K562 (cell line): ENCODE data around the gene DENND1A.

Source experiments
- CREB1 ChIP-seq, 2 experiments: sonication (generic) in 1 of 2; formaldehyde crosslinking in 1 of 2; IDR thresholded peaks; 2 replicates each; pipeline versions ENCODE4 v1.6.1 to v1.8.0; 2012 to 2022; ENCODE audit warnings: inconsistent platforms in 1 of 2, mild to moderate bottlenecking in 1 of 2, missing genetic modification reagents in 1 of 2, moderate library complexity in 1 of 2
- CTCF ChIP-seq, 3 experiments: IDR thresholded peaks in 2 of 3; conservative IDR thresholded peaks in 1 of 3; 2 replicates each; pipeline ENCODE4 v1.5.1; 2011 to 2012; ENCODE audit warnings: low read length in 3 of 3, mild to moderate bottlenecking in 3 of 3, control low read depth in 2 of 3, improper control_type of control experiment in 1 of 3, inconsistent platforms in 1 of 3, low read depth in 1 of 3, mixed read lengths in 1 of 3, moderate library complexity in 1 of 3; ENCODE audit not compliant: insufficient read depth in 2 of 3
- NR2C2 ChIP-seq, 2 experiments: fragments of 200-800 bp in 1 of 2; sonication (Bioruptor generic) in 1 of 2; sonication (generic) in 1 of 2; formaldehyde crosslinking in 1 of 2; IDR thresholded peaks; 2 replicates each; pipeline versions ENCODE4 v1.6.1 to v1.8.0; 2016 to 2022; ENCODE audit warnings: mild to moderate bottlenecking in 1 of 2, missing compliant biosample characterization in 1 of 2, missing genetic modification characterization in 1 of 2, missing genetic modification reagents in 1 of 2
- SRSF3 ChIP-seq: fragments of 200-400 bp; formaldehyde crosslinking; IDR thresholded peaks from 2 replicates; pipeline ENCODE4 v1.6.1; 2016; ENCODE audit warnings: mild to moderate bottlenecking, low read length, moderate library complexity; ENCODE audit not compliant: insufficient read depth
- ZBTB12 ChIP-seq: fragments of 250-450 bp; sonication (Bioruptor Pico); IDR thresholded peaks from 2 replicates; pipeline ENCODE4 v1.4.0; 2020
- ZC3H4 ChIP-seq: sonication (generic); formaldehyde crosslinking; IDR thresholded peaks from 2 replicates; pipeline ENCODE4 v1.9.0; 2021; ENCODE audit warnings: missing genetic modification reagents, borderline replicate concordance
- ZFP36 ChIP-seq: fragments of 150-350 bp; IDR thresholded peaks from 2 replicates; pipeline ENCODE4 v1.6.1; 2018; ENCODE audit warnings: low read length, low read depth; ENCODE audit not compliant: partially characterized antibody
- ZNF239 ChIP-seq: fragments of 250-450 bp; sonication (Bioruptor Pico); IDR thresholded peaks from 2 replicates; pipeline ENCODE4 v1.4.0; 2020; ENCODE audit warnings: mild to moderate bottlenecking
- ZNF583 ChIP-seq: fragments of 250-450 bp; sonication (Bioruptor Pico); IDR thresholded peaks from 2 replicates; pipeline ENCODE4 v1.4.0; 2020
- ZNF780A ChIP-seq: fragments of 250-450 bp; sonication (Bioruptor Pico); IDR thresholded peaks from 2 replicates; pipeline ENCODE4 v1.5.0; 2021; ENCODE audit warnings: mild to moderate bottlenecking

GRCh38 chr9:123425261-123425821 lies 504.6 kb downstream of the DENND1A start:
- no peak for TF ChIP-seq CTCF (IDR thresholded peaks at IDR 0.05 in 2 of 3, conservative IDR thresholded peaks at IDR 0.05 in 1 of 3; ENCODE audit: insufficient read depth in 2 of 3, low read depth in 1 of 3, low read length in 3 of 3)
- no peak for TF ChIP-seq ZNF239 (CRISPR knock-in tag)
- TF ChIP-seq ZNF780A (CRISPR knock-in tag): no peak
- TF ChIP-seq ZC3H4 (CRISPR knock-in tag): no peak
- no peak for TF ChIP-seq SRSF3
- no peak for TF ChIP-seq ZBTB12 (CRISPR knock-in tag)
- TF ChIP-seq NR2C2 (CRISPR knock-in tag; IDR thresholded peaks at IDR 0.05): no peak
- no peak for TF ChIP-seq NR2C2 (tag; IDR thresholded peaks at IDR 0.05)
- TF ChIP-seq ZFP36: no peak
- TF ChIP-seq ZNF583 (CRISPR knock-in tag): no peak
- no peak for TF ChIP-seq CREB1 (IDR thresholded peaks at IDR 0.05)
- TF ChIP-seq CREB1 (CRISPR knock-in tag; IDR thresholded peaks at IDR 0.05): no peak
